Mucosa of rectum (tissue), 2 donors: Measurements from ENCODE around the gene DMWD.

Experiments used
- H3K27ac ChIP-seq, 2 donors: one replicate each; pipeline ENCODE4 v1.7.0; 2013; ENCODE audit warnings: inconsistent platforms in 2 of 2, low read depth in 2 of 2, low read length in 2 of 2
- H3K27me3 ChIP-seq, 2 donors: one replicate each; pipeline ENCODE4 v1.7.0; 2013; ENCODE audit warnings: low read length in 2 of 2; ENCODE audit not compliant: control insufficient read depth in 2 of 2, insufficient read depth in 2 of 2
- H3K36me3 ChIP-seq, 2 donors: one replicate each; pipeline ENCODE4 v1.7.0; 2013; ENCODE audit warnings: low read length in 2 of 2; ENCODE audit not compliant: control insufficient read depth in 2 of 2, insufficient read depth in 2 of 2
- H3K4me1 ChIP-seq, 2 donors: one replicate each; pipeline ENCODE4 v1.7.0; 2013; ENCODE audit warnings: low read length in 2 of 2, mild to moderate bottlenecking in 1 of 2; ENCODE audit not compliant: control insufficient read depth in 2 of 2, insufficient read depth in 2 of 2
- H3K4me3 ChIP-seq, 2 donors: one replicate each; pipeline ENCODE4 v1.7.0; 2013; ENCODE audit warnings: low read length in 2 of 2
- H3K9ac ChIP-seq, 2 donors: one replicate each; pipeline ENCODE4 v1.7.0; 2013; ENCODE audit warnings: low read length in 2 of 2, low read depth in 1 of 2, mild to moderate bottlenecking in 1 of 2
- H3K9me3 ChIP-seq, 2 donors: one replicate each; pipeline ENCODE4 v1.7.0; 2013; ENCODE audit warnings: low read length in 2 of 2; ENCODE audit not compliant: control insufficient read depth in 2 of 2
- donor health status: healthy.
- donor health status: Normal muscosa, but diverticular disease.

The DMWD gene

GRCh38 chr19:45786533-45786894, 6.1 kb downstream of the DMWD start:
- no peaks in the 10 kb centered on the region for H3K27me3 ChIP-seq
- H3K4me1 ChIP-seq = peaks cover 11 to 13% of the 10 kb centered on the region in 2 donors
- H3K9me3 ChIP-seq = no peaks in the 10 kb centered on the region
- H3K36me3 ChIP-seq = peaks cover 27 to 28% of the 10 kb centered on the region in 2 donors
- H3K4me3 ChIP-seq = no peak overlapping the region
- H3K9ac ChIP-seq = no peak overlapping the region
- no peak overlapping the region for H3K27ac ChIP-seq

GRCh38 chr19:45785781-45786532, 6.7 kb downstream of the DMWD start:
- Histone ChIP-seq H3K9me3 (no peaks in the 10 kb centered on the region), H3K27me3 (no peaks in the 10 kb centered on the region), H3K9ac (no peak overlapping the region), H3K4me1 (peaks cover 10% of the 10 kb centered on the region in 2 donors), H3K27ac (no peak overlapping the region), H3K4me3 (no peak overlapping the region), H3K36me3 (peaks cover 27 to 28% of the 10 kb centered on the region in 2 donors)

GRCh38 chr19:45785097-45785496, 7.5 kb downstream of the DMWD start:
- Histone ChIP-seq H3K4me1 (peaks cover 8 to 12% of the 10 kb centered on the region in 2 donors), H3K4me3 (no peak overlapping the region), H3K27me3 (no peaks in the 10 kb centered on the region), H3K9ac (no peak overlapping the region), H3K27ac (no peak overlapping the region), H3K9me3 (no peaks in the 10 kb centered on the region), H3K36me3 (peaks cover 27 to 28% of the 10 kb centered on the region in 2 donors)

- H3K4me3 ChIP-seq = no peak overlapping the region
- peaks cover 23 to 28% of the 10 kb centered on the region in 2 donors for H3K36me3 ChIP-seq
- no peak overlapping the region for H3K9ac ChIP-seq
- no peaks in the 10 kb centered on the region for H3K9me3 ChIP-seq
- H3K27me3 ChIP-seq = no peaks in the 10 kb centered on the region
- H3K4me1 ChIP-seq = peaks cover 13 to 17% of the 10 kb centered on the region in 2 donors
- H3K27ac ChIP-seq = peak overlapping the region; percentile 64 to 76
Observed at GRCh38 chr19:45784096-45784495, 8.5 kb downstream of the DMWD start.

GRCh38 chr19:45782820-45783785, 9.5 kb downstream of the DMWD start:
- Histone ChIP-seq H3K27me3 (no peaks in the 10 kb centered on the region), H3K36me3 (peaks cover 13 to 23% of the 10 kb centered on the region in 2 donors), H3K27ac (peak overlapping the region; percentile 64 to 76), H3K4me3 (peak overlapping the region in 1 of 2 donors; percentile 7), H3K4me1 (peaks cover 17 to 22% of the 10 kb centered on the region in 2 donors), H3K9ac (peak overlapping the region; percentile 39 to 41), H3K9me3 (no peaks in the 10 kb centered on the region)

- peaks cover 17 to 22% of the 10 kb centered on the region in 2 donors for H3K4me1 ChIP-seq
- H3K36me3 ChIP-seq = peaks cover 11 to 23% of the 10 kb centered on the region in 2 donors
- no peaks in the 10 kb centered on the region for H3K9me3 ChIP-seq
- no peaks in the 10 kb centered on the region for H3K27me3 ChIP-seq
- H3K4me3 ChIP-seq = peak within 1 kb of the TSS; percentile 44 to 50
- H3K9ac ChIP-seq = peak within 1 kb of the TSS; percentile 41 to 43
- H3K27ac ChIP-seq = peak within 1 kb of the TSS; percentile 64 to 76
Observed at GRCh38 chr19:45782162-45782691, 10.4 kb downstream of the DMWD start, which contains the start of gene DMPK. Gene DMPK, minus strand, starts transcription at chr19:45782490. Its CDS starts 138 bp downstream, at chr19:45782352.

- H3K9me3 ChIP-seq = no peaks in the 10 kb centered on the region
- peak overlapping the region in 1 of 2 donors; percentile 43 for H3K9ac ChIP-seq
- peak overlapping the region; percentile 21 to 50 for H3K4me3 ChIP-seq
- peaks cover 17 to 22% of the 10 kb centered on the region in 2 donors for H3K4me1 ChIP-seq
- peak overlapping the region in 1 of 2 donors; percentile 76 for H3K27ac ChIP-seq
- H3K36me3 ChIP-seq = peaks cover 12 to 23% of the 10 kb centered on the region in 2 donors
- H3K27me3 ChIP-seq = no peaks in the 10 kb centered on the region
Observed at GRCh38 chr19:45781214-45782161, 11.2 kb downstream of the DMWD start.

- H3K27me3 ChIP-seq = no peaks in the 10 kb centered on the region
- peak overlapping the region in 1 of 2 donors; percentile 45 for H3K4me3 ChIP-seq
- H3K9ac ChIP-seq = no peak overlapping the region
- H3K9me3 ChIP-seq = no peaks in the 10 kb centered on the region
- H3K36me3 ChIP-seq = peaks cover 12 to 14% of the 10 kb centered on the region in 2 donors
- H3K27ac ChIP-seq = peak overlapping the region in 1 of 2 donors; percentile 48
- peaks cover 17 to 22% of the 10 kb centered on the region in 2 donors for H3K4me1 ChIP-seq
Observed at GRCh38 chr19:45780448-45781213, 12.0 kb downstream of the DMWD start.

- H3K9me3 ChIP-seq = no peaks in the 10 kb centered on the region
- peak overlapping the region in 1 of 2 donors; percentile 44 for H3K9ac ChIP-seq
- peak overlapping the region in 1 of 2 donors; percentile 31 for H3K4me3 ChIP-seq
- H3K36me3 ChIP-seq = peaks cover 11 to 12% of the 10 kb centered on the region in 2 donors
- H3K27me3 ChIP-seq = no peaks in the 10 kb centered on the region
- H3K4me1 ChIP-seq = peaks cover 17 to 22% of the 10 kb centered on the region in 2 donors
- peak overlapping the region in 1 of 2 donors; percentile 48 for H3K27ac ChIP-seq
Observed at GRCh38 chr19:45780146-45780447, 12.5 kb downstream of the DMWD start.
